GM21515 (cell line): Measurements from ENCODE around the gene NEO1.

ENCODE experiments used
- ATAC-seq: cut with Tn5 transposase; IDR thresholded peaks from one replicate; pipeline ENCODE4 v1.9.1; 2021; ENCODE audit not compliant: unreplicated experiment

Gene NEO1

DNA sequence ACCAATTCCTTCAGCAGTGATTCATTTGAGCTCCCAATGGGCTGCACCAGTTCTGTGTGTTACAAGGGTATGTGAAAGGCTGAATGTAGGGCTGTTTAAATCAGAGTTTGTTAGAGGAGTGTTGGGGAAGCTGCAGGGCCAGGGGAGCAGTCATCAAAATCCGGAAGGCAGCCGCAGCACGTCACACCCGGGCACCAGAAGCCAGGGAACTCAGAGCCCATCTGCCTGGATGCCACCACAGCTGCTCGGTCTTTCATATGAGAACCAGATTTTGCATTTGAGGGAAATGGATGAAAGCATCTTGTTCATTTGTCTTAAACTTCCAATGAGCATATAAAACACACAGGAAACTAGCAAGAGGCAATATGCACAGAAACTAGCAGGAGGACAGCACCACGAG, 24.2 kb upstream of the NEO1 start:
- no peak for ATAC-seq

DNA sequence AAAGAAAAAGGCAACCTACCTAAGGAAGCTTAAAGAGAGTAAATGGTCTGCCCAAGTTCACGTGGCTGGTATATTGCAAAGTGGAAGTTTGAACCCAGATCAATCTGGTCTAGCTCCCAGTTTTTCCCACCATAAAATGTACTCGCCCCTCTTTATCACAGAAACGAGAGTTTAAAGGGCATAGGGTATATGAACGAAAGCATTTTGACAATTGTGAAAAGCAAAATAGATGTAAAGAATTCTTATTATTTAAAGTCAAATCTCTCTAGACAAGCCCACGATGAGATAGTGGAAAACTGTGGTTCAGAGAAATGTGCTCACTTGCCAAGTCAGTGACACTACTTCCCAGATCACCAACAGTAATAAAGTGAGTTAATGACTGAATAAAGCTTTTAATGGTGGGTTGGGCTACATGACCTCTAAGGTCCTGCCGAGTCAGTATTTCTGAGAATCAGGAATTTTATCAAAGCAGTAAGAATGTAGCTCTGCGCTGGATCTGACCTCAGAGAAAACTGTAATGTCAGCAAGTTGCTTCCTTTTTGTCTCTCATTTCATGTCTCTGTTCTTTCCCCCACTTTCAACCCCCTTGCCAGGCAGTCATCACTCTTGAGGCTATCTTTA, 23.3 kb upstream of the NEO1 start:
- no peak for ATAC-seq

DNA sequence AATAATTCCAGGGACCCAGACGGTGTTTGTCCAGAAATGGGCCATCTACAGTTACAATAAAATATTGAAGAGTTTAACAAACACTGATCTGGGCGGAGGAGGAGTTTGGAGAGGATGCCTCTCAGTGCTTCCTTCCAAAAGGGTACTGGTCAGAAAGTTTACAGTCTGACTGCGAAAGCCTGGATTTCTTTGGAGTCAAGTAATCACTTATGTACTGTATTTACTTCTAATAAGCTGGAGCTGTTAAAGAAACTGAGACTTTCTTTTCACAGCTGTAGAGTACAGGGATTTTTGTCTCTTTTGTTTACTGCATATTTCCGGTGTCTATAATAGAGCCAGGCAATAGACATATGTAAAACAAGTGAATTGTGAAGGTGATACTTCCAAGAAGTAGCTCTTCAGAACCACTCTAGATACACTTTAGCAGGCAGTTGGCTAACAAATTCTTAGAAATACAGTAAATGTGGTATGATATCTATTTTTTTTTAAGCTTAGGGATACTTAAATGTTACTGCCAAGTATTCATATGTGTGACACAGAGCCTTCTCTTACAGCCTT, 22.1 kb upstream of the NEO1 start:
- ATAC-seq = no peak

DNA sequence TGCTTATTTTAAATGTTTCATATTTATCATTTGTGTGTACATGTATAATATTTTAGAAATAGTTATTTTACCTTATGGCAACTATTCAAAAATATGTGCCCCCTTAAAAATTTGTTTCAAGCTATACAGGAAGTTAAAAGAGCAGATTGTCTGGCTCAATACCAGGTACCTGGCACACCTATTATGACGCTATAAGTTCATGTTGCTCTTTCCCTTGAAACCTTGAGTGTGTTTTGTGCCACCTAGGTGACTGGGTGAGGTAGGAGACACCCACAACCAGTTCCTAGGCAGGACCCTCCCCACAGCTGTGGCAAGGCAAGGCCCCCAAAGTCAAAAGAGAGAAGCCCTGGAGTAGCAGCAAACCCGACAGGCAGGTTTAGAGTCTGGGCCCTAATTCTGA, 20.6 kb upstream of the NEO1 start:
- no peak for ATAC-seq

DNA sequence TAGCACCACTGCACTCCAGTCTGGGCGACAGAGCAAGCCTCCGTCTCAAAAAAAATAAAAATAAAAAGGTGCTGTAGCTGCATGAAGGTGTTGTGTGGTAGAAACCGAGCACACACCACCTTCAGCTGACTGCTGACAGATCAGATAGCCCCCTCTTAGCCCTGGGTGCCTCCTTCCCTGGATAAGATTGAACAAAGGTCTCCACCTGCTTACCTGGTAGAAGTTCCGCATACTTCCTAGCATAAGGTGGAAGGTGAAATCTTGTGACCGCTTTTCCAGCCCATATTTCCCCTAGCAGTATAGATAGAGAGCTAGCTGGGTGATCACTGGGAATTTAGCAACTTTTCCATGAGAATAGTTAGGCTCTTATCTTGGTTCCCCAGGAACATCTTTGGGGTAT, 18.7 kb upstream of the NEO1 start:
- no peak for ATAC-seq

DNA sequence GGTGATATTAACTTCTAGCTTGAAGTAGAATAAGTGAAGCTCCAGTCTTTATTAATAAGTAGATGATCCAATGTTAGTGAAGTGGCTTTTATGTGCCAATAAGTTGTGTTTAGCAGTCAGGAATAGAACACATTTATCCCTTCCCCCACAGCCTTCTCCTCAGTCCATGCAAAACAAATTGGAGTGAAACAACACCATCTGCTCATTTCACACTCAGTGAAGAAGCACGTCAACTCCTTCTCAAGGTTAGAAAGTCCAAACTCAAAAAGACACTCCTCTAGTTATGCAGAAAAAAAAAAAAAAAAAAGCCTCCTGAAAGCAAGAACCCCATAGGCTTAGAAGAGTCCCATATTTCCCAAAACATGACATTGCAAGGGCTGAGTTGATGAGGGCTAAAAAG, 18.0 kb upstream of the NEO1 start:
- no peak for ATAC-seq

DNA sequence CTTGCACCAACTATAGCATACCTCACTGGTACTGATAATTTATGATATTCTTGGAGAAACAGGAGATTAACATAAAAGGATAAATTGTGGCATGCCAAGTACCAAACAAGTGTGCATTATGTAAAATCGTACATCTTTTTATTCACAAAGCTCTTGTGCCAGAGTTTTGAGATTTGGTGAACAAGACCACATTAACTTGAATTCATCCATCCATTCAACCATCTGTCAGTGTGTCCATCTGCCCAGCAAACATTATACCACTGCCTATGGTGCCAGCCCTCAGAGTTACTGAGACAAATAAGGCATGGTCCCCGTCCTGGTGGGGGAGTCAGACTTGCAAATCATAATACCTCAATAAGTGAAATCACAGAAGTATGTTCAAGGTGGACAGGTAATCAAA, 17.0 kb upstream of the NEO1 start:
- ATAC-seq = no peak

DNA sequence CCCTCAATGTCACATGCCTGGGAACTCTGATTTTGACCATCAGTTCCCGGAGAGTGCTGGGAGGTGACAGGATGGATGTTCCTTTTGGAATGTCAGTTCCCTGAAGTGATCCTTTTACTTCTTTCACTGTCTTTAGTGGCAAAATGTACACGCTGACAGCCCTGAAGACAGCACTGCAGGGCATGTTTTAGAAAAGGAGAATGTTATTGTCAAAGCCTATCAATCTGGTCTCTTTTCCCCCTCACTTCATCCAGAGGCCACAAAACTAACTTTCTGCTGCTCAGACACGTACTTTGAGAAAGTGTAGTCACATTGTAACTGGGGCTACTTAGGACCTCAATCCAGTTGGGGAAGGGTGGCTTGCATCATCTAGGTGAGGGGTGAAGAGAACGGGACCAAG, 14.0 kb upstream of the NEO1 start:
- ATAC-seq = no peak

DNA sequence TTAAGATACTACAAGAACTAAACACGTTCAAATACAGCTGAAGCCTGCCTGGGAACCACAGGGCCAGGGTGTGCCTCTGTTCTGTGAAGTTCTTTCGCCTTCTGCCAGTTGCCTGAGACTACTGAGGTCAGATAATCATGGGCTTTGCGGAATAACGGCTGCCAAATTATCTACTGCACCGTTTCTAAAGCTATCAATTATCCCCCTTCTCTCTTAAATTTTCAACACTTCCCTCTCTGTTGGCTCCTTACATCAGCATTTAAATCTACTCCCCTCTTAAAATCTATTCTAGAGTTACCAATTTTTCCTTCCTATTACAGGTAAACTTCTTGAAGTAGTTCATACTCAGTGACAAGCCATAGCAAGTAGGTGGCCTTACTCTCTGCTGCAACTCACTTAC, 6.2 kb upstream of the NEO1 start:
- no peak for ATAC-seq

DNA sequence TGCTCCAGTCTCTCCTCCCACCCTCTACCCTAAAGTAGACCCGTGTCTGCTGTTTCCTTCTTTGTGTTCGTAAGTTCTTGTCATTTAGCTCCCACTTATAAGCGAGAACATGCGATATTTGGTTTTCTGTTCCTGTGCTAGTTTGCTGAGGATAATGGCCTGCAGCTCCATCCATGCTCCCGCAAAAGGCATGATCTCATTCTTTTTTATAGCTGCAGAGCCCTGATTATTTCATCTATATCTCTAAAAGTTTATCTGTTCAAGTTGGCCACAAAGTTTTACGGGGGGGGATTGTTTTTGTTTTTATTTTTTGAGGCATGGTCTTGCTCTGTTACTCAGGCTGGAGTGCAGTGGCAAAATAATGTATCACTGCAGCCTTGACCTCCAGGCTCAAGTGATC, 4.4 kb upstream of the NEO1 start:
- ATAC-seq = no peak

DNA sequence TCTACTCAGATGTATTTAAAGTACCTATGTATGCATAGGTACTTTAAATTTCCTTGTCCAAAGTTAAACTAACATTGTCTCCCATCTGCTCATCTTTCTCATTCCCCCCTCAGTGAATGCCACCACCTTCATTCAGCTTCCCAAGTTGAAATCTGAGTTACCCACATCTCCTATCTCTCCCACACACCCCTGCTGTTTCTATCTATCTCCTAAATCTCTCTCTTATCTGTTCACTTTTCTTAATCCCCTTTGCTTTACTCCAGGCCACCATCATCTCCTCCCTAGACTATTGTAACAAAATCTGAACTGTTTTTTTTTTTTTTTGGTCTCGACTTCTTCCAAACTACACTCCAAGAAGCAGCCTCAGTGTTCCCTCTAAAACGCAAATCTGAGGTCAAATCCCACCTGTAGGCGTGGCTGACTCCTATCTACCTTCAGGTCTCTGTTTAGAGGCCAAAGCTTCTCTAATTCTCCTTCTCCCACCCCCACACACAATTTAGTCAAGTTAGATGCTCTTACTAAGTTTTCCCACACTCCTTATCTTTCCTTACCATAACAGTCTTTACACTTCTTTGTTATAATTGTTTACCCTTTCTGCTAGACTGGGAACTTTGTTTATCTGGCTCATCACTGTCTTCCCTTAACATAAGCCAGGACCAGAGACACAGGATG, 3.5 kb upstream of the NEO1 start:
- no peak for ATAC-seq

DNA sequence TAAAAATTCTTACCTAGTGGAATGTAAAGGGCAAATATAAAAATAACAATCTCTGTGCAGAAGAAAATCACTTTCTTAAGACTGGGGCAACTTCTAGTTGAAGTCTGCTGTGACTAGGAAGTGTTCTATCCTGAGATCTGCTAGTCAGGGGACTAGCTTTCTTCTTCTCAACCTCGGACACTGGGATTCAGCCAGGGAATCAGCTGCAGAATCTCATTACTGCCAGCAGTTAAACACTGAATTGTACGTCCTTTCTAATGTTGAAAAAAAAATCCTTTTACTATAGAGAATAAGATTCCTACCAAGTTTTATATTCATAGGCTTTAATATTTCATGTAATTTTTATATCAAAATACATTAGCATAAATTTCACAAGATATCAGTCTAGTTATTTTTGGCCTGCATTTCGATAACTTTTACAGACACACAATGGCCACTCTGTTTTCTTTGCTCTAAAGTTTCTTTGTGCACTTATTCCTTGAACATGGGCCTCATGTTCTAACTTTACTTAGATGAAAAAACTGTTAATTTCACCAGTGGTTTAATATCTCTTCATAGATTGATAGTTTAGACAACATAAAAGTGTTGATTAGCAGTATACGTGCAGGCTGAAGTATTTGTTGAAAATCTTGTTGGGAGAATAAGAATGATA, 2.6 kb upstream of the NEO1 start:
- no peak for ATAC-seq

DNA sequence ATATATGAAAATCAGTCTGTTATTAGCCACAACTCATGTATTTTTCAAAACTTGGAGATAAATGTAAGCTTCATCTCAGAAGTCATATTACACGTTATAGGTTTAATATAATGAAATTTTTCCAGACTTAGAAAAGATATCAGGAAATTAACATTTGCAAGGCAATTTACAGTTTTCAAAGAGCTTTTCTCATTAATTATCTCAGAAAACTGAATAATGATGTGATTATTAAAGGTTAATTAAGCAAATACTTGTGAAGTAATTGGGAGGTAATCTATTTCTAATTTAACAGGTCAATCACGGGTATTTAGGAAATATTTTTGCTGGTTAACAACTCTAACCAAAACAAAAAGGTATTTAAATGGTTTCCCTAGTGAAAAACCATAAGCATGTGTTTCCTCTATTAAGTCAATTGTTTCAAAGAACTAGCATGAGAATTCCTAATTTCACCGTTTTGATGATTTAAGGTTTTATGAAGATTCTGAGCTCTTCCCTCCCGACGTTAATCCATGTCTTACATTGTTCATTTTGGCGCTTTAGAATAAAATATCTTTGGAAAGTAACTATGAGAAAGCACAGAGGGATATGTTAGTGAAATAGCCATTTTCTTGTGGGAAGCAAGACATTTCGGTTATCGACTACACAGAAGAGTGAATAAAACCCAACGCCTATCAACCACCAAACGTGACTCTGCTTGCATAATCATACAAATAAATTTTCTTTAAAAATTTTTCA, 1.5 kb upstream of the NEO1 start:
- ATAC-seq = no peak

DNA sequence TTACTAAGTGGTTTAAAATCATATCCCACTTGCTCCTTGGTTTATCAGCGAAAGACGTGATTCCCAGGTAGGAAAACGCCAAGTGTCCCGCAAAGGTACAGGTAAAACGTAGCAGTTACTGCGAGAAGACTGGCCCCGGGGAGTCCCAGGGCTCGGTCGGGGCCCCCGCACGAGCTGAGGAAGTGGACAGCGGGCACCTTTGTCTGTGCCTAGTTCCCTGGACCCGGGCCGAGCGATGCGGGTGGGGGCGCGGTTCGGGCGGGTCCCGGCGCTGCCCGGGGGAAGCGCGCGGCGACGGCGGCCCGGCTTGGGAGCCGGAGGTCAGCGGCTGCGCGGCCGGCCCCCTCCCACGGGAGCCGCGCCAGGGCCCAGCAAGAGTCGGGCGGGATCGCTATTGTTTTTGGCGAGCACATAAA, 864 bp upstream of the NEO1 start:
- peak; percentile 26 for ATAC-seq

DNA sequence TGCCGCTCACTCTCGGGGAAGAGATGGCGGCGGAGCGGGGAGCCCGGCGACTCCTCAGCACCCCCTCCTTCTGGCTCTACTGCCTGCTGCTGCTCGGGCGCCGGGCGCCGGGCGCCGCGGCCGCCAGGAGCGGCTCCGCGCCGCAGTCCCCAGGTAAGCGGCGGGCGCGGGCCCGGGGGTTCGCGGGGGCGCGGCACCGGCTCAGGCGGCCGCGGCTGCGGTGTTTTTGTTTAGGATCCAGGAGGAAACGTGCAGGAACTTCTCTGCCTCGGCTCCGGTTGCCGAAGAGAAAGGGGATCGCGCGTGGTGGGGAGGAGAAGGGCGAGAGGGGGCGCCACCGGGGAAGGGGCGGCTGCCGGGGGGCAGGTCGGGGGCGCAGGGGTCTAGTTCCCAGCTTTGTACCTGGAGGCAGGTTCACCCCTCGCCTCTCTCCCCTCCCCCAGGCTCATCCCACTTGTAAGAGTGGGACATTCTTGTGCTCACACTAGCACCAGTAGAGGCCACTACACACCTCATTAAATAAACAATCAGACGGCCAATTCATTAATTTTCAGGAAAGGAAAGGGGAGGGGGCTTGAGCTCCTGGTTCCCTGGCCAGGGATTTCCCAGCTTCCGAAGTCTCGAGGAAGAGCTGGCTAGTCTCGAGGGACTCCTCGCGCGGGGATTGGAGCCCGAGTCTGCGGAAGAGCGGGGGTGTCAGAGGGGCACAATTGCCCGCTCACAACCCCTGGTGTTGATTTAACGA, 562 bp downstream of the NEO1 start:
- peak; percentile 20 for ATAC-seq

DNA sequence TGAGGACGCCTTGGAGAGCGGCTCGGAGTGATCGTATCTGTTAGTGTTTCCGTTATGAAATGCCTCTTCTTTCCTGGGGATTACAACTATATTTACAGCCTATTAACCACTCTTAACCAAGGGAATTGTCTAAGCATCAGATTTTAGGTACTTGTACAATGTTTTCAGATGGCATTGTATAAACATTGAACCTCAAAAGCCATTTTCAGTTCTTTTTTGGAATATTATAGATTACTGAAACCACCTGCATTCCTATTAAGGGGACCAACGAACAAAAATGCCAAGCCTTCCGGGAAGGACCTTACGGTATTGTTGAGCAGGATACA, 1.1 kb downstream of the NEO1 start:
- no peak for ATAC-seq

DNA sequence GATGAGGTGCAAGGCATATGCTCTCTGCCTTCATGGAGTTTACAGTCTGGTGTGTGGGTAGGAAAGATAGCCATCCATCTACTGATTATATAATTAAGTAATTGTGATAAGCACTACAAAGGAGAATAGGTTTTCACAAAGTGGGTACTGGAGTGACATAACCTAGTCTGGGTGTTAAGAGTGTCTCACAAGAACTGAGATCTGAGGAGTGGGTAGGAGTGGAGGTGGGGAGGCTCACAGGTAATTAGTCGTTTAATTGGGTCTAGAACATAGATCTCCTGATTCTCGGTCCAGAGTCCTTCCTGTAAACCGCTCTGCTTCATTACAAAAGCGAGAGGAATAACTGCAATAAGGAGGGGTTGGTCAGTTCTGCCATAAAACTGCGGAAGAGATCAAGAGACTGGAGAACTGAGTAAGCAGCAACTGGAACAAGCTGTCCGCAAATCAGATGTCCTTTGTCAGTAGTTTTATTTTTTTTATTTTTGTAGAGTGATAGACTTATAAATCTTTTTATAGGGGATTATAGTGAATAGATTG, 2.2 kb downstream of the NEO1 start:
- no peak for ATAC-seq

DNA sequence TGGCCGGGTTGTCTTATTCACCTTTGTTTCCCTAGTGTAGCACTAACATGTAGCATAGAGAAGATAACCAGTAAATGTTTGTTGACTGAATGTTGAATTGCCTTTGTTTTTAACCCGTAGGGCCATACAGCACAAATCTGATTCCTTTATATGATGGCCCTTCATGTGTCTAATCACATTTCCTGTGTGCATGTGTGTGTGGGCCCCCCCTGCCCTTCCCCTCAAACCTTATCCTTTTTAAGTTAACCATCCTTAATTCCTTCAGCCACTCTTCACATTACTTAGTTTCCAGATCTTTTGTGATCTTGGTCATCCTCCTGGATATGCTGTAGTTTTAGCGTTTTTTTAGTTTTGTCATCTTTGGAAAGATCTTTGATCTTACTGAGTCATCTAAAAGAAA, 4.2 kb downstream of the NEO1 start:
- no peak for ATAC-seq

DNA sequence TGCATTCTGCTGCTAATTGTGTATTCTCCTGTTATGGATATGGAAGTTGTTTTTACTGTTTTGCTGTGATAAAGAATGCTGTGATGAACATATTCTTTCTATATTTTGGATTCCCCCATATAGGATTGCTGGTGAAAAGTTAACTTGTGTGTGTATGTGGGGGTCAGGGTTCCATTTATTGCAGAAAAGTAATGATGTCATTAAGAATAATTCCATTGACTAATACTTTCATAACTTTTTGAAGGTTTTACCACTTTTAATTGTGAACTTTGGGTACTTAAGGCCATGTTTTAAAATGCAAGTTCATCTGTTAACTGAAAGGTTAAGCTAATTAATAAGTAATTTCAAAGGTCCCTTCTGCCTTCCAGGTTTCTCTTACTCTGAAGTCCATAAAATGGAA, 6.2 kb downstream of the NEO1 start:
- ATAC-seq = no peak

DNA sequence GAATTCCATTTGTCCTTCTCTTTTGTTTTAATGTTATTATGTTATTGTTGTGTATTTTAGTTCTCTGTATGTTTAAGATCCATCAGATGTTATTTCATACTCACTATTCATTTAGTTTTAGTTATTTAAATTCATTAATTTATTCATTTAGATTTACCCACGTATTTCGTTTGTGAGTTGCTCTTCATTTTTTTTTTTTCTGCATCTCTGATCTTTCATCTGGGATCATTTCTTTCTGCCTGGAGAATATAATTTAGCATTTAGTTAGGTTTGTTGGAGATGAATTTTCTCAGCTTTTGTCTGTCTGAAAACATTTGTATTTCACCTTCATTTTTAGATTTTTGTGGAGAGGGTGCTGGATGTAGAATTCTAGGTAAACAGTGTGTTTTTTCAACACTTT, 12.9 kb downstream of the NEO1 start:
- no peak for ATAC-seq

DNA sequence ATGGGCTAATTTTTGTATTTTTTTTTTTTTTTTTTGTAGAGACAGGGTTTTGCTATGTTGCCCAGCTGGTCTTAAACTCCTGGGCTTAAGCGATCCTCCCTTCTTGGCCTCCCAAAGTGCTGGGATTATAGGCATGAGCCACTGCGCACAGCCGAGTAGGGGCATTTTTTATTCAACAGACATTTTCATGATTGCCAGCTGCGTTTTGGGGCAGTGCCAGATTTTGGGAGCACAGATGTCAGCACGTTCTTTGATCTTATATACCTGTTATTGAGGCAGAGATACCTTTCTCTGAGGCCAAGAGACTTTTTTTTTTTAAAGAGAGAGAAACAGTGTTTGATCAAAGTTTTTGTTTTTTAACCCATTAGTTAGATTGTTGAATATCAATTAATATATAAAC, 16.8 kb downstream of the NEO1 start:
- ATAC-seq = no peak
